Fibroblast of skin of abdomen (primary cell): ENCODE data around the gene PHACTR1.
A peak's percentile ranks its signal among the peaks of the same experiment; 100 is the strongest.
"Not testable (repeated sequence)": the region's sequence is repeated elsewhere in the genome, so short reads cannot be mapped to it uniquely, and the experiment has no call there.

Experiments used
- DNase-seq: peaks from one replicate; pipeline ENCODE4 v3.0.0-alpha.2; 2013

The PHACTR1 gene

DNA sequence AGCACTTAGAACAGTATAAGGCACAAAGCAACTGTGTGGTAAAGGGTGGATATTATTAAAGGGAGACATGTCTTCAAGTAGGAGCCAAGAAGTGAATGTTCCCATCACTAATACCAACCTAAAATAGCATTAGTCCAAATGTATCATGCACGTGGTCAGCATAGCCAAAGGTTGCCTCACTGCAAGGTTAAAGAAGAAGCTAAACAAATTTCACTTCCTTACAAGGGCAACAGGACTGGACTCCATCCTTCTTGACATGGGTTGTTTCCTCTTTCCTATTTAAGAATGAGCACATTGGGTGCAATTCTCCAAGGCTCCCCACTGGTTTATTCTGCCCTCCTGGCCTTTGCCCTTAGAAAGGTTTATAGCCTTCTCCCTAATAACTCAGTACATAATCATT is 186.7 kb downstream of the PHACTR1 start:
- DNase-seq, result no peak

DNA sequence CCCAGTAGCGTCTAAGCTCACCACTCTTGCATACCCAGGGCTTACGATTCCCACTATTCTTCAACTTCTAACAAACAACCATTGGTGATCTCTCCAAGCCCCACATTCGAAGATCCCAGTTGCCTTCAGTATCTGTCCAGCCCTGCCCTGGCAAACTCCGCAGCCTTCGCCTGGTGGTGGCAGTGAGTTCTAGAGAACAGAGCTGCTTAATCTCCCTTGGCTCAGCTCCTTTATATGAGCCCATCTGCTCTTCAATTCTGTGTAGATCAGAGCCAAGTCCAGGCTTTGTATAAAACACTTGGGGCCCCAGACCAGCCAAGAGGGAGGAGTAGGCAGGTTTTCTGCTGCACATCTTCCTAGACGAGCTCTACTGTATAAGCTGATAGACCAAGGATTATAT is 193.3 kb downstream of the PHACTR1 start:
- DNase-seq, result no peak

DNA sequence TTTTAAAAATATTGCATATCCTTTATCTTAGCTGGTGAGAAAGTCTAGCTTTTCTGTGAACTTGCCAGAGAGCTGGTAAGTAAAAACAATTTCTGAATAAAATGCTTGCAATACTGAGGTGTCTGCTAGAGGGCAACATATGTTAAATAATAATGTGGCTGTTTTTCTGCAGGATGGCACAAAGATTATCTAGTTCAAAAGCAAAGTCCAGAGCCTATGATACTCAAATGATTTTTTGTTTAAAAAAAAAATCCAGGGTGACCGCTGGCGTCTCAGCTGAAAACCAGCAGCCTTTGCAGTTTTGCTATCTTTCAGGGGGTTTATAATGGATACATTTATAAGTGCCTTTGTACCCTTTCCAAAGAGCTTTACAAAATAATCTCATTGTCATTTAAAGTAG is 194.9 kb downstream of the PHACTR1 start:
- DNase-seq, result peak; percentile 27

DNA sequence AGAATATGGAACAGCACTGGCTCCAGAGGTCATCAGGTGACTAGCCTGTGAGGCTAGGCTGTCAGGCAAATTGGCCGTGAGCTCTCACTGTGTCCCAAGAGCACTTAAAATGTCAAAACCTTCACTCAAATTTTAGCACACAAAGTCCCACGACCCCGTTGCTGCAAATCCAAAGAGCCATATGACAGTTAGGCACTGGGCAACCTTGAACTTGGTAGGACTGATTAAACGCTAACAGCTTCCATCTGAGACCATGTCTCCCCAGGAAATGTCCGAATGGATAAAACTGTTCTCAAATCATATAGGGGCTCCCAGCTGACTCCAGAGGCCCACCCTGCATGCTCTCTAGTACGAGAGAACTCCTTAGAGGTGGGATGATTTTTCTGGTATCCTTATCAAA is 196.6 kb downstream of the PHACTR1 start:
- no peak for DNase-seq

DNA sequence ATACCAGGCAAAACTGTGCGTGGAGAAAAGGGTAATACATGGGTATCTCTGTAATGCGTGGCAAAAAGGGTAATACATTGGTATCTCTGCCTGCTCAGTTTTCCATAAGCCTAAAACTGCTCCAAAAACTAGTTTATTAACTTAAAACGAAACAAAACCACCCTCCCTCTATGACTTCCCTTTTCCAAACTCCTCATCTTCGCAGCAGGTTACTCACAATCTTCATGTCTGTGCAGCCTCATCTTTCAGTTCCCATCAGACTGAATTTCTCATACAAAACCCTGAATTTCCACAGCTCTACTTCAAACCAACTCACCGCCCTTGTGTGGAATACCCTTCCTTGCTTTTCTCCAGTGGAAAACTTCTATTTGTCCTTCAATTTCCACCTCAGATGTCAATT is 199.4 kb downstream of the PHACTR1 start:
- DNase-seq, result no peak

DNA sequence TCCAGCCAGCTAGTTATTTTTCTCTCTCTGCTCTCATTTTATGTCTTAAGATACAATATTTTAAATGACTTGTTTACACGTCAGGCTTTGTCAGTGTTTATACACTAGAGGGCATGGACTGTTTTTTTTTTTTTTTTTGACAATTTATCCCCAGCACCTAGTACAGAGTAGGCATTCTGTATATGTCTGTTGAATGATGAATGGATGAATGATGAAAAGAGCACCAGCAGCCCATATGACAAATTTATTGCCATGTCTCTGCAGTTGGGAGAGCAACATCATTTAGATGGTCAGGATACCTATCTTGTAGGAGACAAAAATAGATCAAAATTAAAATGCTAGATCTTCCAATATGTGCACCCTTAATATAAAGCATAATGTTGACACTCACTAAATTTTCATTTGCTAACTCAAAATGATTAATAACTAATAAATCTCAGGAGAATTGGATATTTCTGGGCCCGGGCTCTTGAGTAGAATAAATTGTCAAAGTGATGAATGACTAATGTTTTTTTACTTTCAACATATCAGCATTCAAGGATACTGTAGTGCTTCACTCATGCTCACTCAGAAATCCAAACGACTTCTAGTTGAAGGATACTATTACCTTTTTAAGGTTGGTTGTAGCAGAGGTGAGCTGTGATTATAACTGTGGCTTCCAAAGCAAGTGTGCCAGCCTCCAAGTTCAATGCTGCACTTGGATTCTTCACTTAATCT is 200.0 kb downstream of the PHACTR1 start:
- no peak for DNase-seq

DNA sequence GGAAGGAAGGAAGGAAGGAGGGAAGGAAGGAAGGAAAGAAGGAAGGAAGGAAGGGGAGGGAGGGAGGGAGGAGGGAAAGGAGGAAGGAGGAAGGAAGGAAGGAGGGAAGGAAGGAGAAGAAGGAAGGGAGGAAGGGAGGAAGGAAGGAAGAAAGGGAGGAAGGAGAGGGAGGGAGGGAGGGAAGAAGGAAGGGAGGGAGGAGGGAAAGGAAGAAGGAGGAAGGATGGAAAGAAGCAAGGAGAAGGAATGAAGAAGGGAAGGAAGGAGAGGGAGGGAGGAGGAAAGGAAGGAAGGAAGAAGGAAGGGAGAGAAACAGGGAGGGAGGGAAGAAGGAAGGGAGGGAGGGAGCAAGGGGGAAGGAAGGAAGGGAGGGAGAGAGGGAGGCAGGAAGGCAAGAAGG is 204.9 kb downstream of the PHACTR1 start:
- DNase-seq, result no peak

DNA sequence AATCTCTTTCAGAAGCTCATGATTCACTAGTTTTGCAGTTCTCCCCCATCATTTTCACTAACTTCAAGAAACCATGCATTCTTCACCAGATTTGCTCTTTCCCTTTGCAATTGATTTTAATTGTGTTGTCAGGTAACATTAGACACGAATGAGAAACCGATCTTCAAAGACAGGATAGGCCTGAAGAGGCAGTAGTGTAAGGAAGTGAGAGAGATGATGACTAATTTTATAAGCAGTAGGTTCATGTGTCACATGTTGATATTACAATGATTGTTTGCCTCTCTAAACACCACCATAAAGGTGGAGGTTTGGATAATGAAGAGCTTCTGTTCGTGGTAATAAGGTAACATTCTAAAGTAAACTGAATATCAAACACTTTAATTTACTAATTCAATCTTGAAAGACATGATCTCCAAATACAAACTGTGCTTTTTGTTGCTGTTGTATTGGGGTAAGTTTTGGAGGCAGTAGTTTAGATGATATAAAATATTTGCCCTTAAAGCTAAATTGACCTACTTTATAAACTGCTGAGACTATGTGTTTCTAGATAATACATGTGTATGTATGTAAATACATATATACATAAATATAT is 207.2 kb downstream of the PHACTR1 start:
- DNase-seq, result no peak

DNA sequence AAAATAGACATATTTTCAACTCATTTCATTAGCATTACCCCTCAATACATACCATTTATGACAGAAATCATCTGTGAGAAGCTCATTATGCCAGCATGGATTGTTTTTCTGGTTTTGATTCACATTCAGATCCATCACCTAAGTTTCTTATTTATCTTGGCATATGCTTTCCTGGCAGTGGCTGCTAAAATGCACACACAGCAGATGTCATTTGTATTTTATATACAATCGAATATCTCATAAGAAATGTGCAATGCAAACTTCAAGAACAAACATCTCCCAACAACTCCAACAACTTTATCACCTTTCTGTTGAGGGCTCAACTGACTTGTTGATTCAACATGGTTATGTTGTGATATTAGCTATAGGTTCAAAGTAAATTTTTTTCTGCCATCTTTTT is 208.3 kb downstream of the PHACTR1 start:
- DNase-seq, result no peak

DNA sequence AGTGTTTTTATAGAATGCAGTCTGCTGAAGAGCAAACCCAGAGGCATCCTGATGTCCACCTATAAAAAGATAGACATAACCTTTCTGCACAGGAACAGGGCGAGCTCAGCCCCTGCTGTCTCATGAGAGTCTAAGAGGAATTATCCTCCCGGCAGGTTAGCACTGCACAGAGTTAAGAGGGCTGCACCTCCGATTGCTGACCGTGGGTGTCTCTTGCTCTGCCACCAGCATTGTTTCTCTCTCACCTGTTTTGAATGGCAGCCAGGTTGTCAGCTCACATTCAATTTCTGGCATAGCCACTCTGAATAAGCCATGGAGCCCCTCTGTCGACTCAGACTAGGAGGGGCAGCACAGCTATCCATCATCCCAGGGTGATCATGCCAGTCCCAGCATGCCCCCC is 211.2 kb downstream of the PHACTR1 start:
- no peak for DNase-seq

DNA sequence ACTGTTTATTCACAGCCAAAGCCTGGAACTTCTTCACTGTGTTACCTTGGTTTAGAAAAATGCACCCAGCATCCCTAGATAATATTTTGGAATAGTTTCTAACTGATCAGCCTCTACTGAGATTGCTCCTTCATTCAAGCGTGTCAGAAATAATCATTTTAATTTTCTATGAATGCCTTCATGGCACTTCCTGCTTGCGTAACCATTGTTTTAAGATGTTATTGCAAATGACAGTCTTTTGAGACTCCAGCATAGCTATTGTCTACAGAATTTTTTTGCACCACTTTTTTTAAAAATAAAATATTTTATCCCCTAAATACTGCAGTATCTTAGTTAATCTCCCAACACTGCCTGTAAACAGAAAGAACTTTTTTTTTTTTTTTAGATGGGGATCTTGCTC is 213.1 kb downstream of the PHACTR1 start:
- no peak for DNase-seq

DNA sequence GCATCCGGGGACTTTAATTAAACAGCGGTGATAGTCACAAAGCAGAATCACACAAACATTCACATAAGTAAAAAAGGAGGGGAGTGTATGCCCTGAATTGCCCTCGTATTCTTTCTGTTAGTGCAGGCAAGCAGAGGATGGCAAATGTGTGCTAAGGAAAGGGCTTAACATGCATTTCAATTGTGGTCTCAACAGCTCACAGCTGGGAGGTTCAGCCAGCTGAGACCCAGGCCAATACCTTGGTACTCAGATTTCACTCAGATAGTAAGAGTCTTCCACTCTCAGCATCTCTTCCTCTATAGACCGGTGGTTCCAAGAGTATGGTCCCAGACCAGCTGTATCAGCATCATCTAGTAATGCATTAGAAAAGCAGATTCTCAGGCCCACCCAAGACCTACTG is 215.1 kb downstream of the PHACTR1 start:
- no peak for DNase-seq

DNA sequence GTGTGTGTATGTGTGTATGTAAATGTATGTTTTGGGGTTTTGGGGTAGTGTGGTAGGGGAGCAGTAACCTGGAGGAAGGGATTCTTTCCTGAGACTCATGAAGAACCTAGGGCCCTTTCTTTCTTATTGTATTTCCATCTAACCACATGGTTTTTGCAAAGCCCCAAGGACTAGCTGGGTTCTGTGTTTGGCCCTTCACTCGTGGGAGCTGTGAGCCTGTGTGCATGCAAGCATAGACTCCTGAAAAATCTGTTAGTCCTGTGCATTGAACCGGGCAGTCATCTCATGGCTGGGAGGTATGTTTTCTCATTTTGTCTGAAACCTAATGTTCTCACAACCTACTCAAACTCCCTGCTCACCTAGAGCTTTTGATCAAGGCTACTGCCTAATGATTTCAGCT is 219.1 kb downstream of the PHACTR1 start:
- DNase-seq, result no peak

DNA sequence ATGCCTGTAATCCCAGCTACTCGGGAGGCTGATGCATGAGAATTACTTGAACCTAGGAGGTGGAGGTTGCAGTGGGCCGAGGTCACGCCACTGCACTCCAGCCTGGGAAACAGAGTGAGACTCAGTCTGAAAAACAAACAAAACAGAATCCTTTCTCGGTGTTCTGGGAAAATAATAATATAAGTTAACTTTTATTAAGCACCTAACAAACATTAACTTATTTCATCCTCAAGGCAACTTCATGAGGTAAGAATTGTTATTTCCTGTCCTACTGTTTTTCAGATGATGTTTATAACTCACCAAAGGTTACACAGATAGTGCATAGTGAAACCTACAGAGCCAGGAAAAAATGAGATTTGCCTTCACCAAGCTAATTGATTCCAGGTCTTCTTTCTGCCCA is 221.4 kb downstream of the PHACTR1 start:
- DNase-seq, result no peak

DNA sequence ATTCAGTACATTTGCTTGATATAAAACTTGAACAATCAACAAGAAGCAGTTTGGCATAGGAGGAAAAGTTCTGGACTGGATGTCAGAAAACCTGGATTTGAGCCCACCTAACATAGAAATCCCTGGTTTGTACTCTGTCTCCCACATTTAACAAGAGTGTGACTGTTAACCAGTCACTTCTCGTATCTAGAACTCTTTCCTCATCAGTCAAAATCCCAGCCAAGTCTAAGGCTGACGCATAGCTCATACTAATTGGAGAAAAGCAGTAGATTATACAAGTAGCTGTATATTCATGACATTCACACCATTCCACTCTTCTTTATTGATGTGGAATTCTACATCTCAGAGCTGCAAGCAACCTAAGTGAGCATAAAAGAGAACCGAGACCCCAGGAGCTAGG is 222.7 kb downstream of the PHACTR1 start:
- no peak for DNase-seq

DNA sequence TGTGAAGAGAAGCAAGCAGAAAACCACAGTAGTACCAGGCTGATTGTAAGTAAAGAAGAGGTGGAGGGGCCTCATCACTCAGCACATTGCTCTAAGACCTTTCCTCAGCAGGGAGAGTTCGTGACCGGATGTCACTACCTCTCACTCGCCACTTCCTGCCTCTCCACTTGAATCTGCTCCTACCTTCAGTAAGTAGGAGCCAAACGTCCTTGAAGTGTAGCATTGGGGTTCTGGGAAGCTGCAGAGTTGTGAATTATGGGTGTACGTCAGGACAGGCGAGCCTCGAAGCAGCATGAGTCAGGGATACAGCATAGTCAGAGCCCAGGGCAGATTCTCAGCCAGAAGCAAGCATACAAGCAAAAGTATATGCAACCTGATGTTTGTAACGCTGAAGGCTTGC is 224.9 kb downstream of the PHACTR1 start:
- peak; percentile 56 for DNase-seq

DNA sequence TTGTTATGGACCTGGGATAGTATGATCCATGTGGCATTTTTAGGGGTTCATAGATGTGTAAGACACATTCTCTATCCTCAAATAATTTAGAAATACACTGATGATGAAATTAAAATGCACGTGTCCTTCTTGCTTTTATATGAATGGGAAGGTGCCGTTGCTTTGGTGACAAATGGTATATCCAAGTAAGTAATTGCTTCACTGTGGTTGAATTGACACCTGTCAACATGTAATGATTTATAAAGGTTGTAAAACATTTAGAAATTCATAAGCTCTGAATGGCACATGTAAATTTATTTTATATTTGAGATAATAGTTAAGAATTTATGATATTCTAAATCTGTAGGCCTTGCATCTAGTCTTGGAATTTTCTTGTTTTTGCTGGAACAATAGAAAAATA is 227.0 kb downstream of the PHACTR1 start:
- no peak for DNase-seq

DNA sequence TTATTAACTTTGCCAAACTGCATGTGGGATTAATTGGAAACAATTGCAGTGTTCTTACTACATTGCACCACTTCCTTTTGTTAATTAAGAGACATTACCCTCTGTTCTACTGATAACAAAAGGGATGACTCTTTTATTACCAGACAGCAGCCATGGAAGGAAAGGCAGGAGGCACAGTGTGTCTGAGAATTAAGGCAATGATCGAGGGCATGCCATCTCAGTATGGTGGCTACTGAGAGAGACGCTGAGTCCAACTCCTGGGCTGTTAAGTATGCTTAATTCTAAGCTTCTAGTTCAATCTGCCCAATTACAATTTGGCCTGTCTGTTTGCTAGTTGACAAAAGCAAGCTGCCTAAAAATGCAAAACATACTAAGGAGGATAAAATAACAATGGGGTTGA is 227.4 kb downstream of the PHACTR1 start:
- peak; percentile 29 for DNase-seq

DNA sequence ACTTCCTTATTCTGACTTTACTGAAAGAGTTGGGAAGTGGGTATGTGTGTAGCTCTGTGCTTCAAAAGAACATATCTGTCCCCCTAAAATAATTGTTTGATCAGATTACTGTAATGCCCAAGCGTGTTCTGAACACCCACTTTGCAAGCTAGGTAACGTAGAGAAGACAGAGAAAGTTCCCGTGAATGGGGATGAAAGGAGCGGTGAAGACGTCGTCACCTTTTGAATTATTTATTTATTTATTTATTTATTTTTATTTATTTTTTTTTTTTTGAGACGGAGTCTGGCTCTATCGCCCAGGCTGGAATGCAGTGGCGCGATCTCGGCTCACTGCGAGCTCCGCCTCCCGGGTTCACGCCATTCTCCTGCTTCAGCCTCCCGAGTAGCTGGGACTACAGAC is 228.0 kb downstream of the PHACTR1 start:
- not testable (repeated sequence) for DNase-seq

DNA sequence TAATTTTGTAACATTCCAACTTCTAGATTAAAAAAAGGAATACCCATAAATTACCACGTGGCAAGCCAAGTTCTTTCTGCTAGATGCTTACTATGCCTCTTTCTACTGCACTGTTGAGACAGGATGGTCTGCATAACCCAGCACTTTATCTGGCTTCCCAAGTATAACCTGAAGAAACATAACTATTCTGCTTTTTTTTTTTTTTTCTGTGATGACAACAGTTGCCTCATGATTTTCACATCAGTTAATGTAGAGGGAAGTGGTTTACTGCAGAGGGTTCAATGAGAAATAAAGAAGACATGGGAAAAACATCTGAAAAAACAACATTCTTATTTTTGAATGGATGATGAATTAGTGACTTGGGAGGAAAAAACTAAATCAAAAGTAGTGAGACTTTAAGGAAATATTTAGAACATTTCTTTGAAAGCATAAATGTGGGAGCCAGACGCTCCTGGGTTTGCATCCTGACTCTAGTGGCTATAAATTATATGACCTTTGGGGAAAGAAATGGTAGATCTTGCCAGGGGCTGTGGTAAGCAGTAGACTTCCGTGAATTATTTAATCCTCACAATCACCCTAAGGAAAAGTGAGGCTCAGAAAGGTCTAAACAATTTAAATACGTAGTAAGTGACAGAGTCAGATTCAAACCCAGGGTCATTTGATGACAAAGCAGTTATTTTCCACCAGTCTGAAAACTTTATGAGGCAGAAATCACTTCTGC is 230.7 kb downstream of the PHACTR1 start:
- peak; percentile 88 for DNase-seq

DNA sequence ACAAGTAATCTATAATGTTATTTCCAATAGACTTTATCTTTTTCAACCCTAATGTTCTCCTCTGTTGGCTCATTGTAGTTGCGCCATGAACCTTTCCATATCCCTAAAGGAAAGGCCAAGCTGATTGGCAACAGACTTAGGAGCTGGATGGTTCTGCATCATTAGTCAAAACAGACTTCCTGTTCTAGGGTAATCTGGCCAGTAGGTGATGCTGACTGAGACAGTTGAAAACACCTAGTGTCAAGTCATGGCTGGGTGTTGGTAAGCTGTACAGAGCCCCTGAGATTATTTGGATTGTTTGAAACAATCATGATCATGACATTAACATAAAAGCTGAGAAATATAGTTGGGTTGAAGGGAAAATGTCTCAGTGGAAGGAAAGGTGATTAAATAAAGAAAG is 231.4 kb downstream of the PHACTR1 start:
- no peak for DNase-seq

DNA sequence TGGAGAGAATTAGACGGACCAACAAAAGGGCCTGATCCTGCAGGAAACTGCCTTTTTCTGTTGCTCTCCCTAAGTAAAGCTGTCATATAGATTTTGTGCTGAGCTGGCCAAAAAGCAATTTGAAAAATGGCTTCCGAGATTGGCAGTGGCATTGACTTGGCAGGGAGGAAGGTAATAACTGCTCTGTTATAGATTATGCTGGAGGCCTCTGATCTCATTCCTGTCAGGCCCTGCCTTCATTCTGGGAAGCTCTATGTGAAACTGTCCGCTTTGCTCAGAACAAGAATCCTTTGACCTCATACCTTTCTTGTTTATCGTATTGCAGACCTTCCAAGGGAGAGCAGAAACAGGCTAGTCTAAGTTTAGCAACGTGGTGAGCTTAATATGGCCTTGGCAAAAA is 234.4 kb downstream of the PHACTR1 start:
- DNase-seq, result no peak

DNA sequence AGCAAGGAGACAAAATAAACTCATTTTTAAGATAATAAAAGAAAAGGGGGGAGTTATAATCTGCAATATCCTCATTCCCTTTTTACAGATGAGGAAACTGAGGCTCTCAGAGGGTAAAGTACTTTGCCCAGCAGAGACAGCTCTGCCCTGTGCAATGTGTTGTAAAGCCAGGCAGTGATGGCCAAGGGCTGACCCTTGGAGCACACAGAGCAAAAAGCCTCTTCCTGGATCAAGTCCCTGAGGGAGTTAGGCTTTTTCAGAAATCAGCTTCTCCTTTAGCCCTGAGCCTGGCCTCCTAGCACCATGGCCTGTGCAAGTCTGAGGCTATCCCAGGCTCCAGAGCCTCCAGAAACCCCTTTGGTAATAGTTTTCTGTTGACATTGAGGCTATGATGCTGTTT is 234.8 kb downstream of the PHACTR1 start:
- no peak for DNase-seq

DNA sequence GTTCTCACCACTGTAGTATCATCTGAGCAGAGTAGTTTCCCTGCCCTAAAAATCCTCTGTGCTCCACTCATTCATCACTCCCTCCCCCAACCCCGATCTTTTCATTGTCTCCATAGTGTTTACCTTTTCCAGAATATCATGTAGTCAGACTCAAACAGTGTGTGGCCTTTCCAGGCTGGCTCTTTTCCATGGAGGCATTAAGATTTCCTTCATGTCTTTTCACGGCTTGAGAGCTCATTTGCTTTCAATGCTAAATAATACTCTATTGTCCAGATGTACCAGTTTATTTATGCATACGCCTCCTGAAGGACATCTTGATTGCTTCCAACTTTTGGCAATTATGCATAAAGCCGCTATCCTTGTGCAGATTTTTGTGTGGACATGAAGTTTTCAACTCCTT is 235.8 kb downstream of the PHACTR1 start:
- DNase-seq, result no peak
